GM12873 (cell line): Measurements from ENCODE around the gene CNTROB.

Source experiments
- TF ChIP-seq, protein P1 (sequence below): IDR thresholded peaks from 2 replicates; pipeline ENCODE4 v1.5.1; 2012; ENCODE audit warnings: low read depth, mild to moderate bottlenecking, moderate library complexity, low read length, control low read depth; ENCODE audit not compliant: insufficient read depth; ENCODE audit errors: missing control alignments

CNTROB gene

GRCh38 chr17:7951143-7951792 is 19.3 kb downstream of the CNTROB start:
- TF ChIP-seq, protein P1, sequence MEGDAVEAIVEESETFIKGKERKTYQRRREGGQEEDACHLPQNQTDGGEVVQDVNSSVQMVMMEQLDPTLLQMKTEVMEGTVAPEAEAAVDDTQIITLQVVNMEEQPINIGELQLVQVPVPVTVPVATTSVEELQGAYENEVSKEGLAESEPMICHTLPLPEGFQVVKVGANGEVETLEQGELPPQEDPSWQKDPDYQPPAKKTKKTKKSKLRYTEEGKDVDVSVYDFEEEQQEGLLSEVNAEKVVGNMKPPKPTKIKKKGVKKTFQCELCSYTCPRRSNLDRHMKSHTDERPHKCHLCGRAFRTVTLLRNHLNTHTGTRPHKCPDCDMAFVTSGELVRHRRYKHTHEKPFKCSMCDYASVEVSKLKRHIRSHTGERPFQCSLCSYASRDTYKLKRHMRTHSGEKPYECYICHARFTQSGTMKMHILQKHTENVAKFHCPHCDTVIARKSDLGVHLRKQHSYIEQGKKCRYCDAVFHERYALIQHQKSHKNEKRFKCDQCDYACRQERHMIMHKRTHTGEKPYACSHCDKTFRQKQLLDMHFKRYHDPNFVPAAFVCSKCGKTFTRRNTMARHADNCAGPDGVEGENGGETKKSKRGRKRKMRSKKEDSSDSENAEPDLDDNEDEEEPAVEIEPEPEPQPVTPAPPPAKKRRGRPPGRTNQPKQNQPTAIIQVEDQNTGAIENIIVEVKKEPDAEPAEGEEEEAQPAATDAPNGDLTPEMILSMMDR, result no peak

GRCh38 chr17:7955414-7956227 is 23.6 kb downstream of the CNTROB start:
- TF ChIP-seq, protein P1, result no peak

- TF ChIP-seq, protein P1, result no peak
Observed at GRCh38 chr17:7956228-7956965, 24.4 kb downstream of the CNTROB start.

GRCh38 chr17:7959503-7960253 is 27.7 kb downstream of the CNTROB start:
- TF ChIP-seq, protein P1, result no peak

DNA sequence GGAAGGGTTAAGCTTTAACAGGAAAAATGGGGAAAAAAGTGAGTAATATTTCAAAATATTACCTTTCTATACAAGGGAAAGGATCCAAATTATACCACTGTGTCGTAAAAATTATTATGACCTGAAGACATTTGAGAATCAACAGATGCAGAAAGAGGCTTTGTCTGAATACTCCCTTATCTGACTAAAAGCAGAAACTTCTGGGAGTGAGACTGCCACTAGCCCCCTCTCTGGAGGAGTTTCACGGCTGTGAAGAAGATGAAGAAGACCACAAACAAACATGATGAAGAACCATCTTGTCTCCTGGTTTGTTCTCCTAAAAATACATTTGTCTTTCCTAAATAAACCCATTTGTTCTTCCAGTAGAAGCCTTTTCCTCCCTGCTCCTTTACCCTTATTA is 29.4 kb downstream of the CNTROB start:
- TF ChIP-seq, protein P1, result no peak

DNA sequence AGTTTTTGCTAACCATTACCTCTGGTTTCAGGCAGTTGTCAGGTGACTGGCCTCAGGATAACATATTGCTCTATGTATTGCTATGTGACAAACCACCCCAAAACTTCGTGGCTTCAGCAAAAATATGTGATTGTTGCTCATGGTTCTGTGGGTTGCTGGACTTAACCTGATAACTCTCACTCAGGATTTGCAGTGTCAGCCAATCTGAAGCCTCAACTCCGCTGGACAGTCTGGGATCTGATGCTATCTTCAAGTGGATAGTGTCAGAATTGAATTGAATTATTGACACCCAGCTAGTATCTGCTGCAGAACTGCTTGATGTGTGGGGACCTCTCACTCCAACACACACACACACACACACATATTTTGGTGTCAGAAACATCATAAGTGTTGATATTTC is 35.7 kb downstream of the CNTROB start:
- TF ChIP-seq, protein P1, result no peak

- TF ChIP-seq, protein P1, result no peak
Observed at GRCh38 chr17:7969433-7969832, 37.4 kb downstream of the CNTROB start.
